Lung (tissue), 12 donors: Measurements from ENCODE around the gene FLT1. TPM values are rescaled to one million over a fixed set of nuclear protein-coding genes. Genes with fewer than 3 reads are reported as not detected.
A peak's percentile ranks its signal among the peaks of the same experiment; 100 is the strongest.

ENCODE experiments used
- ATAC-seq: fragments of 200-7000 bp; cut with Tn5 transposase; one replicate; pipeline ENCODE4 v1.9.1; 2020; ENCODE audit warnings: moderate number of reproducible peaks; ENCODE audit not compliant: insufficient read depth, low FRiP score
- DNase-seq, 3 donors: peaks; one replicate each; pipeline ENCODE4 v3.0.0-alpha.2; 2013 to 2017
- H3K27ac ChIP-seq, 2 donors: one replicate each; pipeline ENCODE4 v1.5.1; 2013; ENCODE audit warnings: mild to moderate bottlenecking in 2 of 2, moderate library complexity in 2 of 2, control low read depth in 1 of 2, inconsistent platforms in 1 of 2, low read depth in 1 of 2, low read length in 1 of 2
- H3K27me3 ChIP-seq, 3 donors: one replicate each; pipeline ENCODE4 v1.5.1; 2013; ENCODE audit warnings: low read length in 2 of 3; ENCODE audit not compliant: control insufficient read depth in 3 of 3, insufficient read depth in 3 of 3
- H3K36me3 ChIP-seq, 4 donors: one replicate each; pipeline ENCODE4 v1.5.1; 2013; ENCODE audit warnings: low read length in 4 of 4, mild to moderate bottlenecking in 1 of 4, moderate library complexity in 1 of 4; ENCODE audit not compliant: control insufficient read depth in 4 of 4, insufficient read depth in 4 of 4
- H3K4me1 ChIP-seq, 5 donors: one replicate each; pipeline ENCODE4 v1.5.1; 2013; ENCODE audit warnings: low read length in 5 of 5, mild to moderate bottlenecking in 2 of 5, moderate library complexity in 1 of 5; ENCODE audit not compliant: control insufficient read depth in 5 of 5, insufficient read depth in 5 of 5
- H3K4me3 ChIP-seq: one replicate; pipeline ENCODE4 v1.5.1; 2013; ENCODE audit warnings: mild to moderate bottlenecking, control low read depth, moderate library complexity
- H3K9ac ChIP-seq, 2 donors: one replicate each; pipeline ENCODE4 v1.5.1; 2013; ENCODE audit warnings: low read length in 2 of 2, control low read depth in 1 of 2; ENCODE audit not compliant: insufficient read depth in 1 of 2
- H3K9me3 ChIP-seq, 4 donors: one replicate each; pipeline ENCODE4 v1.5.1; 2013; ENCODE audit warnings: low read length in 3 of 4, mild to moderate bottlenecking in 1 of 4, moderate library complexity in 1 of 4; ENCODE audit not compliant: control insufficient read depth in 4 of 4, insufficient read depth in 3 of 4
- CTCF ChIP-seq: IDR thresholded peaks from 2 replicates; pipeline ENCODE4 v1.5.1; 2012; ENCODE audit warnings: mild to moderate bottlenecking; ENCODE audit errors: control extremely low read depth, extremely low read depth
- WGBS, 2 donors: extraction: QIAGEN DNeasy Blood & Tissue Kit; methylation state at CpG; one replicate each; pipeline ENCODE4 v1.1.7; 2013; 5-methylcytosine and 5-hydroxymethylcytosine counted together
- polyA plus RNA-seq, 2 donors: library from polyadenylated mRNA; stranded (reverse); fragments of 200-250 nt; gene quantifications; one replicate each; pipeline ENCODE4 v1.2.1, GENCODE V29; 2013
- total RNA-seq, 2 donors: library from RNA; depleted of rRNA in 1 of 2; stranded (reverse); fragments of >200 nt in 1 of 2; gene quantifications; one replicate each; pipeline ENCODE4 v1.2.1, GENCODE V29; 2014 to 2021
- donor health status: control.
- donor health status: control.
- donor health status: Bipolar disorder and iron deficiency.
- donor health status: healthy.
- donor health status: DM: yes; HTN: yes; CAD: no.

Gene FLT1
- total and polyA plus RNA-seq, 4 donors = 4.7 to 71.3 (median 42.2) TPM

- no peaks in the 10 kb centered on the region for H3K36me3 ChIP-seq
- H3K9me3 ChIP-seq = peaks cover 0 to 2% (median 0%) of the 10 kb centered on the region in 4 donors
- 82 to 89% methylated on average over 6 of the region's 6 CpGs for WGBS, 2 donors
- H3K9ac ChIP-seq = no peak overlapping the region
- H3K4me3 ChIP-seq = no peak overlapping the region
- no peaks in the 10 kb centered on the region for H3K4me1 ChIP-seq
- ATAC-seq (no peak), DNase-seq (no peak)
- no peak overlapping the region for H3K27ac ChIP-seq
- no peak for TF ChIP-seq CTCF
- H3K27me3 ChIP-seq = peaks cover 0 to 6% (median 0%) of the 10 kb centered on the region in 3 donors
These were observed 8.4 kb upstream of the FLT1 start for GRCh38 chr13:28503182-28503967.

- no peak overlapping the region for H3K4me3 ChIP-seq
- no peaks in the 10 kb centered on the region for H3K36me3 ChIP-seq
- peaks cover 0 to 2% (median 0%) of the 10 kb centered on the region in 4 donors for H3K9me3 ChIP-seq
- peaks cover 0 to 16% (median 14%) of the 10 kb centered on the region in 3 donors for H3K27me3 ChIP-seq
- WGBS, 2 donors = 75 to 76% methylated on average over 6 of the region's 6 CpGs
- H3K27ac ChIP-seq = no peak overlapping the region
- no peak for TF ChIP-seq CTCF
- no peak overlapping the region for H3K9ac ChIP-seq
- H3K4me1 ChIP-seq = no peaks in the 10 kb centered on the region
- DNase-seq (peak in 1 of 3 donors; percentile 42), ATAC-seq (no peak)
These were observed 6.6 kb upstream of the FLT1 start for GRCh38 chr13:28501547-28501946.

DNA sequence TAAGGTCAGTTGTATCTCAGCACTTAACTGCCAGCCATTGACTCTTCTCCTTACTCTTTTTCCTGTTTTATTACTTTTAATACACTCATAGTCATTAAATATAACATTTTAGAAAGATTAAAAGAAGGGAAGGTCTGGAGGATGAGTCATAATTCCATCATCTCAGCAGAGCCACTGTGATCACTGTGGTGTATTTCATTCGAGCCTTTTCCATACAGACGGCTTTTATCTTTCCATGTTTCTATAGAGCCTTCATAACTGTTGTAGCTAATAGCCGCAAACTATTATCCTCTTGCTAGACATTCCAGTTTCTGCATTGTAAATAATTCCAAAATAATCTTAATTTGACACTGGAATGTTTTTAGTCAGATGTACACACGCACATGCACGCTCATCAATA lies 4.7 kb upstream of the FLT1 start:
- Histone ChIP-seq H3K4me3 (no peak overlapping the region), H3K27ac (no peak overlapping the region), H3K36me3 (no peaks in the 10 kb centered on the region), H3K9me3 (peaks cover 0 to 3% (median 0%) of the 10 kb centered on the region in 4 donors), H3K27me3 (peaks cover 6 to 29% (median 26%) of the 10 kb centered on the region in 3 donors), H3K4me1 (peaks cover 0 to 6% (median 3%) of the 10 kb centered on the region in 5 donors), H3K9ac (no peak overlapping the region)
- TF ChIP-seq CTCF = no peak
- DNase-seq = no peak
- 91 to 94% methylated on average over 5 of the region's 5 CpGs for WGBS, 2 donors
- ATAC-seq = no peak
